H1 (cell line): ENCODE data around the gene NCBP2. TPM values are rescaled to one million over a fixed set of nuclear protein-coding genes. Genes with fewer than 3 reads are reported as not detected.

Experiments used
- CTCF ChIA-PET: fragments of 300-600 bp; sonication (Branson Sonifier 250); formaldehyde crosslinking; loops from one replicate; lab custom pipeline; 2021; ENCODE audit not compliant: partially characterized antibody; lab: Charles Lee
- POLR2A ChIA-PET: fragments of 300-600 bp; sonication (Branson Sonifier 250); formaldehyde crosslinking; loops from one replicate; lab custom pipeline; 2021; ENCODE audit warnings: inconsistent platforms; ENCODE audit not compliant: partially characterized antibody; lab: Charles Lee
- DNase-seq, 2 experiments: peaks; one replicate each; pipeline versions ENCODE4 v3.0.0 to v3.0.0-alpha.2; 2010 to 2022; ENCODE audit warnings: low spot score in 2 of 2, low read depth in 1 of 2, mixed read lengths in 1 of 2
- FAIRE-seq: peaks from 2 replicates; lab custom pipeline; 2011; peaks lifted over from hg19 to GRCh38; lab: Jason Lieb, UNC
- H2AFZ ChIP-seq: 2 replicates; pipeline ENCODE4 v1.8.1; 2012; ENCODE audit warnings: low read length, inconsistent platforms
- H2AK5ac ChIP-seq: 2 replicates; pipeline ENCODE4 v1.6.1; 2013; ENCODE audit warnings: low read depth, low read length
- H2BK120ac ChIP-seq: replicated peaks from 2 replicates; pipeline ENCODE3; 2013; ENCODE audit warnings: low read depth, low read length, inconsistent platforms
- H2BK12ac ChIP-seq: 2 replicates; pipeline ENCODE4 v1.6.1; 2013; ENCODE audit warnings: low read depth, low read length
- H2BK15ac ChIP-seq: 2 replicates; pipeline ENCODE4 v1.6.1; 2013; ENCODE audit warnings: low read length
- H2BK20ac ChIP-seq: 2 replicates; pipeline ENCODE4 v1.6.1; 2013; ENCODE audit warnings: low read length
- H2BK5ac ChIP-seq: 2 replicates; pipeline ENCODE4 v1.6.1; 2013; ENCODE audit warnings: low read depth, low read length
- H3K14ac ChIP-seq: 2 replicates; pipeline ENCODE4 v1.6.1; 2013; ENCODE audit warnings: inconsistent platforms; ENCODE audit not compliant: insufficient read length
- H3K18ac ChIP-seq: 2 replicates; pipeline ENCODE4 v1.6.1; 2013; ENCODE audit warnings: low read length; ENCODE audit errors: extremely low read depth
- H3K23ac ChIP-seq: 2 replicates; pipeline ENCODE4 v1.6.1; 2013; ENCODE audit warnings: inconsistent platforms; ENCODE audit not compliant: insufficient read length
- H3K23me2 ChIP-seq: 2 replicates; pipeline ENCODE4 v1.6.1; 2013; ENCODE audit warnings: low read depth, low read length
- H3K27ac ChIP-seq: 2 replicates; pipeline ENCODE4 v1.6.1; 2011; ENCODE audit warnings: low read depth, low read length, inconsistent platforms
- H3K27me3 ChIP-seq, 4 experiments: replicated peaks in 1 of 4; 1 replicate in 1 of 4; 2 replicates in 3 of 4; pipeline versions ENCODE4 v1.6.1 to v1.8.1; 2011 to 2013; ENCODE audit warnings: low read length in 3 of 4, mild to moderate bottlenecking in 3 of 4, inconsistent platforms in 2 of 4, mixed read lengths in 2 of 4, moderate library complexity in 1 of 4; ENCODE audit not compliant: control insufficient read depth in 3 of 4, insufficient read depth in 3 of 4; ENCODE audit errors: extremely low read depth in 1 of 4
- H3K36me3 ChIP-seq, 4 experiments: 2 replicates each; pipeline versions ENCODE4 v1.6.1 to v1.8.1; 2011 to 2013; ENCODE audit warnings: mild to moderate bottlenecking in 4 of 4, low read length in 3 of 4, moderate library complexity in 2 of 4, control low read depth in 1 of 4, inconsistent platforms in 1 of 4; ENCODE audit not compliant: insufficient read depth in 4 of 4, control insufficient read depth in 2 of 4
- H3K4ac ChIP-seq: replicated peaks from 2 replicates; pipeline ENCODE3; 2013; ENCODE audit warnings: low read length, low read depth, mixed read lengths, inconsistent platforms; ENCODE audit not compliant: insufficient read length
- H3K4me1 ChIP-seq, 4 experiments: replicated peaks in 1 of 4; 1 replicate in 1 of 4; 2 replicates in 3 of 4; pipeline versions ENCODE4 v1.6.1 to v1.8.1; 2011 to 2013; ENCODE audit warnings: low read length in 3 of 4, inconsistent platforms in 2 of 4, mixed read lengths in 1 of 4; ENCODE audit not compliant: insufficient read depth in 4 of 4, control insufficient read depth in 3 of 4
- H3K4me2 ChIP-seq, 2 experiments: 2 replicates each; pipeline versions ENCODE4 v1.6.1 to v1.8.1; 2011 to 2013; ENCODE audit warnings: low read depth in 2 of 2, low read length in 2 of 2, control low read depth in 1 of 2, inconsistent platforms in 1 of 2, mild to moderate bottlenecking in 1 of 2; ENCODE audit not compliant: insufficient read depth in 1 of 2
- H3K4me3 ChIP-seq, 4 experiments: fragments of 200-600, 300-600 bp in 1 of 4; sonication (generic), shearing (Covaris generic), sonication (Bioruptor Twin) in 1 of 4; 2 replicates each; pipeline versions ENCODE4 v1.5.1 to v1.8.1; 2011 to 2016; ENCODE audit warnings: low read length in 4 of 4, low read depth in 3 of 4, control low read depth in 2 of 4, inconsistent platforms in 2 of 4, mild to moderate bottlenecking in 2 of 4, mixed read lengths in 1 of 4, moderate library complexity in 1 of 4; ENCODE audit not compliant: insufficient read depth in 2 of 4; ENCODE audit errors: extremely low read depth in 1 of 4
- H3K56ac ChIP-seq: replicated peaks from 2 replicates; pipeline ENCODE3; 2013; ENCODE audit warnings: low read depth, mild to moderate bottlenecking, mixed read lengths, low read length, inconsistent platforms; ENCODE audit not compliant: insufficient read length
- H3K79me1 ChIP-seq: 2 replicates; pipeline ENCODE4 v1.6.1; 2013; ENCODE audit warnings: low read depth, low read length, control low read depth
- H3K79me2 ChIP-seq, 2 experiments: 2 replicates each; pipeline versions ENCODE4 v1.6.1 to v1.8.1; 2012 to 2013; ENCODE audit warnings: low read length in 2 of 2, mild to moderate bottlenecking in 2 of 2, inconsistent platforms in 1 of 2; ENCODE audit not compliant: insufficient read depth in 2 of 2, control insufficient read depth in 1 of 2
- H3K9ac ChIP-seq, 4 experiments: replicated peaks in 1 of 4; 1 replicate in 1 of 4; 2 replicates in 3 of 4; pipeline versions ENCODE4 v1.6.1 to v1.8.1; 2011 to 2013; ENCODE audit warnings: low read depth in 3 of 4, low read length in 3 of 4, control low read depth in 2 of 4, mild to moderate bottlenecking in 2 of 4, moderate library complexity in 2 of 4, inconsistent platforms in 1 of 4; ENCODE audit errors: extremely low read depth in 1 of 4
- H3K9me3 ChIP-seq, 2 experiments: 2 replicates each; pipeline versions ENCODE4 v1.6.1 to v1.8.1; 2012 to 2013; ENCODE audit warnings: mild to moderate bottlenecking in 2 of 2, moderate library complexity in 2 of 2, control low read depth in 1 of 2, inconsistent platforms in 1 of 2, low read depth in 1 of 2, low read length in 1 of 2, mixed read lengths in 1 of 2; ENCODE audit not compliant: insufficient read depth in 2 of 2
- H4K20me1 ChIP-seq, 2 experiments: replicated peaks in 1 of 2; 2 replicates each; pipeline versions ENCODE3 to v1.8.1; 2011 to 2013; ENCODE audit warnings: inconsistent platforms in 2 of 2, low read length in 2 of 2, mild to moderate bottlenecking in 1 of 2; ENCODE audit not compliant: insufficient read depth in 2 of 2, control insufficient read depth in 1 of 2
- H4K5ac ChIP-seq: 2 replicates; pipeline ENCODE4 v1.6.1; 2013; ENCODE audit warnings: low read length, low read depth, mixed read lengths, inconsistent platforms; ENCODE audit not compliant: insufficient read length
- H4K8ac ChIP-seq: 2 replicates; pipeline ENCODE4 v1.8.0; 2013; ENCODE audit warnings: mild to moderate bottlenecking, moderate library complexity, low read length, inconsistent platforms; ENCODE audit not compliant: insufficient read depth; ENCODE audit errors: extremely low read depth
- H4K91ac ChIP-seq: replicated peaks from 2 replicates; pipeline ENCODE3; 2013; ENCODE audit warnings: low read length, mixed read lengths, inconsistent platforms; ENCODE audit not compliant: insufficient read length
- BACH1 ChIP-seq: IDR thresholded peaks from 2 replicates; pipeline ENCODE4 v1.6.1; 2012; ENCODE audit warnings: low read length, improper control_type of control experiment
- EGR1 ChIP-seq: IDR thresholded peaks from 2 replicates; pipeline ENCODE4 v1.6.1; 2011; ENCODE audit warnings: low read depth, low read length, borderline replicate concordance
- HDAC6 ChIP-seq: IDR thresholded peaks from one replicate; pipeline ENCODE4 v1.7.1; 2012; ENCODE audit warnings: low read depth, mild to moderate bottlenecking, inconsistent platforms, low read length, moderate library complexity
- JUND ChIP-seq: IDR thresholded peaks from 2 replicates; pipeline ENCODE4 v1.6.1; 2011; ENCODE audit warnings: mild to moderate bottlenecking, improper control_type of control experiment, low read length
- KDM1A ChIP-seq: fragments of 200-600, 300-600 bp; sonication (generic); IDR thresholded peaks from 2 replicates; pipeline ENCODE4 v1.7.1; 2016; ENCODE audit warnings: mild to moderate bottlenecking, low read length, borderline replicate concordance
- KDM5A ChIP-seq: fragments of 200-600 bp; IDR thresholded peaks from 2 replicates; pipeline ENCODE4 v1.7.1; 2012; ENCODE audit warnings: mild to moderate bottlenecking, low read length, inconsistent platforms, mixed read lengths
- PHF8 ChIP-seq: fragments of 200-600 bp; sonication (generic); conservative IDR thresholded peaks from 2 replicates; pipeline ENCODE4 v1.7.1; 2012; ENCODE audit warnings: low read depth, mild to moderate bottlenecking, inconsistent platforms, low read length, moderate library complexity
- RFX5 ChIP-seq: IDR thresholded peaks from 2 replicates; pipeline ENCODE4 v1.6.1; 2011; ENCODE audit warnings: low read depth, low read length, improper control_type of control experiment, borderline replicate concordance
- RNF2 ChIP-seq: fragments of 200-900, 300-1000 bp; sonication (generic); IDR thresholded peaks from 2 replicates; pipeline ENCODE4 v1.7.1; 2016; ENCODE audit warnings: borderline replicate concordance, low read depth, mild to moderate bottlenecking, antibody characterized with exemption, low read length; ENCODE audit not compliant: poor library complexity, severe bottlenecking; ENCODE audit errors: missing control alignments
- WGBS, 2 experiments: shearing (Covaris generic) in 1 of 2; methylation state at CpG; one replicate each; pipeline versions ENCODE4 v1.1.6 to v1.1.7; 2013 to 2015; ENCODE audit warnings: low lambda C conversion rate in 2 of 2, mixed read lengths in 2 of 2, inconsistent platforms in 1 of 2, low coverage in 1 of 2, missing lambda C conversion rate in 1 of 2; ENCODE audit not compliant: insufficient replicate concordance in 2 of 2, insufficient coverage in 1 of 2, insufficient read length in 1 of 2; ENCODE audit errors: extremely low coverage in 1 of 2, missing lambda C conversion rate in 1 of 2; 5-methylcytosine and 5-hydroxymethylcytosine counted together
- polyA plus RNA-seq, 7 experiments: library from polyadenylated mRNA; depleted of rRNA in 3 of 7; stranded (reverse) in 5 of 7; unstranded in 2 of 7; fragments of >200 nt in 5 of 7; fragments of 200-250 nt in 2 of 7; gene quantifications; 1 replicate in 5 of 7; 2 replicates in 1 of 7; 4 replicates in 1 of 7; pipeline versions ENCODE4 v1.2.1 to v1.2.3, GENCODE V29; 2011 to 2013; ENCODE audit warnings: missing spikeins in 2 of 7, mixed read lengths in 2 of 7
- total RNA-seq: library from RNA; stranded (reverse); fragmentation: NEBNext Ultra II Directional; extraction: Animal tissue kit (Norgen Biotek cat#: 25700); gene quantifications from 2 replicates; pipeline ENCODE4 v1.2.1, GENCODE V29; 2021

The NCBP2 gene
- total and polyA plus RNA-seq, 2 of the 8 experiments (the other 6 are each of a cell fraction or from before 2014, with no cell fraction given), result 34.1 to 100 TPM

GRCh38 chr3:196965112-196965803, 22.9 kb upstream of the NCBP2 start:
- peaks cover 0 to 24% (median 10%) of the 10 kb centered on the region in 4 experiments; a peak in 5 of 7 replicates for H3K4me1 ChIP-seq
- H3K4me3 ChIP-seq, result no peak overlapping the region
- no peak overlapping the region for H3K18ac ChIP-seq
- H3K56ac ChIP-seq, result no peak overlapping the region
- no peak overlapping the region for H2BK5ac ChIP-seq
- H2AFZ ChIP-seq, result no peak overlapping the region
- H3K14ac ChIP-seq, result no peak overlapping the region
- H3K4me2 ChIP-seq, result no peak overlapping the region
- CTCF ChIA-PET, result interaction anchor here (1.1 kb wide), 1 partner anchor 31 kb away, joined by 4 read pairs; no protein-coding TSS in a partner anchor
- WGBS, 2 experiments, result 87% methylated on average over 11 of the region's 11 CpGs; no CpG with 5 or more reads in 1 of the 2 experiments
- no peak overlapping the region for H2BK15ac ChIP-seq
- H3K79me1 ChIP-seq, result no peaks in the 10 kb centered on the region
- peaks cover 10% of the 10 kb centered on the region; the same call in 1 of the 2 replicates for H3K23me2 ChIP-seq
- TF ChIP-seq KDM5A (no peak), KDM1A (no peak), HDAC6 (no peak), PHF8 (no peak), RFX5 (no peak), JUND (no peak), EGR1 (no peak), BACH1 (no peak), RNF2 (no peak)
- H4K20me1 ChIP-seq, result no peaks in the 10 kb centered on the region
- no peak overlapping the region for H3K9ac ChIP-seq
- H3K36me3 ChIP-seq, result peaks cover 0 to 8% (median 0%) of the 10 kb centered on the region in 4 experiments; a peak in 1 of 8 replicates
- no peak overlapping the region for H3K23ac ChIP-seq
- H2BK20ac ChIP-seq, result no peak overlapping the region
- no peak overlapping the region for H2BK120ac ChIP-seq
- no peak overlapping the region for H2AK5ac ChIP-seq
- no peak overlapping the region for H4K8ac ChIP-seq
- no peak overlapping the region for H3K4ac ChIP-seq
- no peak overlapping the region for H2BK12ac ChIP-seq
- H4K5ac ChIP-seq, result no peak overlapping the region
- peaks cover 42 to 53% (median 50%) of the 10 kb centered on the region in 4 experiments for H3K27me3 ChIP-seq
- no peaks in the 10 kb centered on the region for H3K9me3 ChIP-seq
- DNase-seq (no peak), FAIRE-seq (no peak)
- H3K79me2 ChIP-seq, result no peaks in the 10 kb centered on the region
- H4K91ac ChIP-seq, result no peak overlapping the region
- H3K27ac ChIP-seq, result no peak overlapping the region
- POLR2A ChIA-PET, result no interaction called here
